Activated CD4-positive, alpha-beta memory T cell treated with anti-CD3 and anti-CD28 coated beads for 36 hours (primary cell): ENCODE measurements around the gene RPUSD1. TPM values are rescaled to one million over a fixed set of nuclear protein-coding genes. Genes with fewer than 3 reads are reported as not detected.
A peak's percentile ranks its signal among the peaks of the same experiment; 100 is the strongest.

Source experiments
- CTCF ChIA-PET: fragments of 350-600 bp; sonication (Branson Sonifier 250); formaldehyde crosslinking; loops from one replicate; lab custom pipeline; 2021; ENCODE audit warnings: antibody characterized with exemption, inconsistent platforms; lab: Charles Lee
- POLR2A ChIA-PET: fragments of 350-600 bp; sonication (Branson Sonifier 250); formaldehyde crosslinking; loops from one replicate; lab custom pipeline; 2021; ENCODE audit warnings: antibody characterized with exemption; lab: Charles Lee
- DNase-seq: peaks from one replicate; pipeline ENCODE4 v3.0.0-alpha.2; 2020
- H3K27ac Mint-ChIP-seq: one replicate; pipeline ENCODE4 v1.8.0; 2021; ENCODE audit warnings: mixed read lengths
- H3K27me3 Mint-ChIP-seq: one replicate; pipeline ENCODE4 v1.8.0; 2021; ENCODE audit warnings: mixed read lengths
- H3K36me3 Mint-ChIP-seq: one replicate; pipeline ENCODE4 v1.8.0; 2021; ENCODE audit warnings: mixed read lengths
- H3K4me1 Mint-ChIP-seq: one replicate; pipeline ENCODE4 v1.8.0; 2021; ENCODE audit warnings: low read depth, mixed read lengths
- H3K4me3 Mint-ChIP-seq: one replicate; pipeline ENCODE4 v1.8.0; 2021; ENCODE audit warnings: mild to moderate bottlenecking, mixed read lengths
- H3K9me3 Mint-ChIP-seq: one replicate; pipeline ENCODE4 v1.8.0; 2021; ENCODE audit warnings: mixed read lengths
- intact Hi-C: fragments of 100-400 bp; cut with micrococcal nuclease; formaldehyde crosslinking; loops from one replicate; pipeline ENCODE4 v1.15.1; 2023
- total RNA-seq, 2 experiments: library from RNA; stranded (reverse); gene quantifications; one replicate each; pipeline ENCODE4 v1.2.3, GENCODE V29; 2021

Gene RPUSD1
- total RNA-seq, 2 experiments from 2014 or later = 13.7 to 15.5 TPM

DNA sequence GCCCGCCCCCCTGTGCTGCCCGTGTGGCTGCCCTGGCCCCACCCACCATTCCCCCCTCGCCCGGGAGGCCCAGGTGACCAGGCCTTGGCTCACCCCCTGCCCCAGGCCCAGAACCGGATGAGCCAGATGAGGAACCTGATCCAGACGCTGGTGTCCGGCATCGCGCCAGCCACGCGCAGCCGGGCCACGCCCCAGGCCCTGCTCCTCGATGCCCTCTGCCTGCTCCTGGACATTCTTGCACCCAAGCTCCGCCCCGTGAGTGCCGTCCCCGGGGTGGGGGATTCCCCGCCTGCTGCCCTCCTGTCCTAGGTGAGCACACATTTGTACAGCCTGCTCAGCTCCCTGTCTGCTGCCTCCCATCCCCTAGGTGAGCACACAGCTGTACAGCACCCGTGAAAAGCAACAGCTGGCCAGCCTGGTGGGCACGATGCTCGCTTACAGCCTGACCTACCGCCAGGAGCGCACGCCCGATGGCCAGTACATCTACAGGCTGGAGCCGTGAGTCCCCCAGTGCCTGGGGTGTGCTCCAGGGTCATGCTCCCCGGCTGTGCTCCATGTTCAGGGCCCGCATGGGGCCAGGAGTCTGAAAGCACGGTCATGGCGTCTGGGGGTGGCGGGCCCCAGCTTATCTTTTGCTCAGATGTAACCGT lies 7.5 kb upstream of the RPUSD1 start:
- H3K27ac Mint-ChIP-seq = no peak overlapping the region
- POLR2A ChIA-PET = no interaction called here
- no peak overlapping the region for H3K4me3 Mint-ChIP-seq
- DNase-seq = no peak
- H3K9me3 Mint-ChIP-seq = no peaks in the 10 kb centered on the region
- peaks cover 2% of the 10 kb centered on the region for H3K27me3 Mint-ChIP-seq
- peaks cover 26% of the 10 kb centered on the region for H3K36me3 Mint-ChIP-seq
- intact Hi-C loops = no loop called here
- CTCF ChIA-PET = no interaction called here
- no peaks in the 10 kb centered on the region for H3K4me1 Mint-ChIP-seq

DNA sequence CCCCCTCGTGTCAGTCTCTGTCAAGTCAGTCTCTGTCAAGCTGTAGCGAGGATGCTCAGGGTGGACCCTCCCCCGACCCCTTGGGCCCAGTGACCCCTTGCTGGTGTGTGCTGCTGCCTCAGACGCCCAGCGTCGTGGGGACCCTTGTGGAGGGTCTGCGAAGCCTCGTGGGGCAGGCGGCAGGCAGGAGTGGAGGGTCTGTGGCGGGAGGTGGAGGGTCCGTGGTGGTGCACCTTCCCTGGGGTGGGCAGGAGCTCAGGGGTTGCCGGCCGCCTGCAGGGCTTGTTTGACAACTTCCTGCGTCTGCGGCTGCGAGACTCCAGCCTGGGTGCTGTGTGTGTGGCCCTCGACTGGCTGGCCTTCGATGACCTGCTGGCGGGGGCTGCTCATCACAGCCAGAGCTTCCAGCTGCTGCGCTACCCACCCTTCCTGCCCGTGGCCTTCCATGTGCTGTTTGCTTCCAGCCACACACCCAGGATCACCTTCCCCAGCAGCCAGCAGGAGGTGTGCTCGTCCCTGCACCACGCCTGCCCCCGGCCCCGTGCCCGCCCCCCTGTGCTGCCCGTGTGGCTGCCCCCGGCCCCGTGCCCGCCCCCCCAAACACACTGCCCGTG lies 6.8 kb upstream of the RPUSD1 start:
- H3K4me3 Mint-ChIP-seq = no peak overlapping the region
- H3K27me3 Mint-ChIP-seq = peaks cover 2% of the 10 kb centered on the region
- CTCF ChIA-PET = no interaction called here
- H3K4me1 Mint-ChIP-seq = peaks cover under 1% of the 10 kb centered on the region
- no peak for DNase-seq
- no peak overlapping the region for H3K27ac Mint-ChIP-seq
- POLR2A ChIA-PET = no interaction called here
- H3K9me3 Mint-ChIP-seq = no peaks in the 10 kb centered on the region
- peaks cover 27% of the 10 kb centered on the region for H3K36me3 Mint-ChIP-seq
- intact Hi-C loops = no loop called here

- Mint-ChIP-seq H3K4me1 (peaks cover 2% of the 10 kb centered on the region), H3K27ac (no peak overlapping the region), H3K9me3 (no peaks in the 10 kb centered on the region), H3K36me3 (peaks cover 29% of the 10 kb centered on the region), H3K27me3 (peaks cover 2% of the 10 kb centered on the region), H3K4me3 (no peak overlapping the region)
- ChIA-PET CTCF (no interaction called here), POLR2A (no interaction called here)
- no peak for DNase-seq
- intact Hi-C loops = no loop called here
Observed at GRCh38 chr16:794091-794822, 6.1 kb upstream of the RPUSD1 start.

- peaks cover 1% of the 10 kb centered on the region for H3K27me3 Mint-ChIP-seq
- ChIA-PET POLR2A (no interaction called here), CTCF (no interaction called here)
- H3K4me1 Mint-ChIP-seq = peaks cover 2% of the 10 kb centered on the region
- intact Hi-C loops = no loop called here
- H3K36me3 Mint-ChIP-seq = peaks cover 28% of the 10 kb centered on the region
- DNase-seq = no peak
- no peak overlapping the region for H3K27ac Mint-ChIP-seq
- H3K9me3 Mint-ChIP-seq = no peaks in the 10 kb centered on the region
- H3K4me3 Mint-ChIP-seq = no peak overlapping the region
Observed at GRCh38 chr16:793414-793813, 5.2 kb upstream of the RPUSD1 start.

DNA sequence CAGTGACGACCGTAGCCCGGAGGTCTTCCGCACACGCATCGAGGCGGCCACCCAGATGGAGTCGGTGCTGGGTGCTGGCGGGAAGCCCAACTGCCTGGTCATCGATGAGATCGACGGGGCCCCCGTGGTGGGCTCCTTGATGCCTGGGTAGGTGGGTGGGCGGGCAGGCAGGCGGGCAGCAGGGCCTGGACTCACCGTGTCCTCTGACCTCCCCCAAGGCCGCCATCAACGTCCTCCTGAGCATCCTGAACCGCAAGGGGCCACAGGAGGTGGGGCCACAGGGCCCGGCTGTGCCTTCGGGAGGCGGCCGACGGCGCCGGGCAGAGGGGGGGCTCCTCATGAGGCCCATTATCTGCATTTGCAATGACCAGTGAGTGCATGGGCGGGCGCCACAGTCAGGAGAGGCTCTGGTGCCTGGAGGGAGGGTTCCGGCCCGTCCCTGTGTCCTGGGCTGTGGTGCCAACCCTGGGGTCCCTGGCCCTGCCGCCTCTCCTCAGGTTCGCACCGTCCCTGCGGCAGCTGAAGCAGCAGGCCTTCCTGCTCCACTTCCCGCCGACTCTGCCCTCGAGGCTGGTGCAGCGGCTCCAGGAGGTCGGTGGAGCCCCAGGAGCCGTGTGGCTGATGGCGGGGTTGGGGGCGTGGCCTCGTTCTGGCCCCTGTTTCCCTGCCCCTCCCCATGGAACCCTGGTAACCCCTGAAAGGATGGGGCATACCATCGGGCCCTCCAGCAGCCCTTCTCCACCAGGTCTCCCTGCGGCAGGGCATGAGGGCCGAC lies 4.2 kb upstream of the RPUSD1 start:
- H3K9me3 Mint-ChIP-seq = no peaks in the 10 kb centered on the region
- H3K4me3 Mint-ChIP-seq = no peak overlapping the region
- POLR2A ChIA-PET = no interaction called here
- peaks cover 21% of the 10 kb centered on the region for H3K36me3 Mint-ChIP-seq
- intact Hi-C loops = no loop called here
- H3K27me3 Mint-ChIP-seq = no peaks in the 10 kb centered on the region
- H3K4me1 Mint-ChIP-seq = peaks cover 2% of the 10 kb centered on the region
- no peak overlapping the region for H3K27ac Mint-ChIP-seq
- no peak for DNase-seq
- CTCF ChIA-PET = no interaction called here

- Mint-ChIP-seq H3K4me1 (peaks cover 5% of the 10 kb centered on the region), H3K27me3 (no peaks in the 10 kb centered on the region), H3K4me3 (no peak overlapping the region), H3K27ac (no peak overlapping the region), H3K9me3 (no peaks in the 10 kb centered on the region), H3K36me3 (peaks cover 11% of the 10 kb centered on the region)
- CTCF ChIA-PET = no interaction called here
- no peak for DNase-seq
- POLR2A ChIA-PET = no interaction called here
- intact Hi-C loops = no loop called here
Observed at GRCh38 chr16:791131-791530, 3.0 kb upstream of the RPUSD1 start.

GRCh38 chr16:790086-790485 lies 1.9 kb upstream of the RPUSD1 start:
- Mint-ChIP-seq H3K36me3 (peaks cover 11% of the 10 kb centered on the region), H3K9me3 (no peaks in the 10 kb centered on the region), H3K4me1 (peaks cover 5% of the 10 kb centered on the region), H3K27me3 (no peaks in the 10 kb centered on the region), H3K27ac (no peak overlapping the region), H3K4me3 (peak overlapping the region; percentile 55)
- CTCF ChIA-PET = interaction anchor here (8.0 kb wide), 1 partner anchor 76 kb away, joined by 120 read pairs; the partner anchor contains the start of gene METRN
- no peak for DNase-seq
- POLR2A ChIA-PET = no interaction called here
- intact Hi-C loops = no loop called here

GRCh38 chr16:789191-789850 lies 1.1 kb upstream of the RPUSD1 start:
- peaks cover 5% of the 10 kb centered on the region for H3K4me1 Mint-ChIP-seq
- no peaks in the 10 kb centered on the region for H3K9me3 Mint-ChIP-seq
- ChIA-PET POLR2A (interaction anchor here (1.1 to 1.5 kb wide), 3 partner anchors 12 to 181 kb away, joined by 3 to 7 read pairs (median 5); partner anchors contain the start of gene GNG13), CTCF (interaction anchor here (1.0 to 8.0 kb wide), 3 partner anchors 53 to 75 kb away, joined by 3 to 120 read pairs (median 4); partner anchors contain the start of gene METRN)
- H3K27ac Mint-ChIP-seq = no peak overlapping the region
- H3K27me3 Mint-ChIP-seq = no peaks in the 10 kb centered on the region
- H3K4me3 Mint-ChIP-seq = peak overlapping the region; percentile 80
- H3K36me3 Mint-ChIP-seq = peaks cover 11% of the 10 kb centered on the region
- intact Hi-C loops = no loop called here
- no peak for DNase-seq

DNA sequence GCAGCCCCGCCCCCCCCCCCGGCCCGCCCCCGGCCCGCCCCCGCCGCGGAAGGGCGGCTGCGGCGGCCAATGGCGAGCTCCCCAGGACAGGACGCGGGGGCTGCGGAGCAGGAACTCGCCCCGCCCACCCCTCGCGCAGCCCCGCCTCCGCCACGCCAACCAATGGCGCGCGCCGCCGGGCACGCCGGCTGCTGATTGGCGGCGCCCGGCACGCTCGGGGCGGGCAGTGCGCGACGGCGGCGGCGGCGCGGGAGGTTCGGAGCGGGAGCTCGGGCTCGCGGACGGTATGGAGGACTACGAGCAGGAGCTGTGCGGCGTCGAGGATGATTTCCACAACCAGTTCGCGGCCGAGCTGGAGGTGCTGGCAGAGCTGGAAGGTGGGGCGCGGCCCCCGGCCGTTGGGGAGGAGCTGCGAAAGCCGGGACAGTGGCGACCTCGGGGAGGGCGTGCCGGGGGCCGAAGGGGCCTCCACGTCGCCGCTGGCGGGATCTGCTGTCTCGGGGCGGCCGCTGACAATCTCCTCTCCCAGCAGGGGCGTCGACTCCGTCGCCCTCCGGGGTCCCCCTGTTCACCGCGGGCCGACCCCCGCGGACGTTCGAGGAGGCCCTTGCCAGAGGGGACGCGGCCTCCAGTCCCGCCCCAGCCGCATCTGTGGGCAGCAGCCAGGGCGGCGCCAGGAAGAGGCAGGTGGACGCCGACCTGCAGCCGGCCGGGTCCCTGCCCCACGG lies 382 bp upstream of the RPUSD1 start, which contains the start of gene CHTF18:
TSS of gene CHTF18 (plus strand) at position 222 of the 728 bp plus-strand sequence. CDS start at position 287, 65 bp downstream.
- intact Hi-C loops = no loop called here
- peak within 1 kb of the TSS; percentile 87 for H3K4me3 Mint-ChIP-seq
- H3K36me3 Mint-ChIP-seq = peaks cover 11% of the 10 kb centered on the region
- no peaks in the 10 kb centered on the region for H3K9me3 Mint-ChIP-seq
- H3K27me3 Mint-ChIP-seq = no peaks in the 10 kb centered on the region
- peaks cover 5% of the 10 kb centered on the region for H3K4me1 Mint-ChIP-seq
- ChIA-PET CTCF (interaction anchor here (0.7 to 8.0 kb wide), 6 partner anchors 15 to 74 kb away, joined by 3 to 120 read pairs (median 4); partner anchors contain the start of genes ANTKMT and METRN), POLR2A (interaction anchor here (0.5 to 1.5 kb wide), 7 partner anchors 12 to 1804 kb away, joined by 3 to 7 read pairs (median 5); partner anchors contain the start of genes ANTKMT and GNG13)
- peak within 1 kb of the TSS; percentile 60 for H3K27ac Mint-ChIP-seq
- peak; percentile 97 for DNase-seq

- Mint-ChIP-seq H3K27ac (peak overlapping the region; percentile 60), H3K4me3 (peak overlapping the region; percentile 87), H3K9me3 (no peaks in the 10 kb centered on the region), H3K36me3 (peaks cover 11% of the 10 kb centered on the region), H3K27me3 (no peaks in the 10 kb centered on the region), H3K4me1 (peaks cover 5% of the 10 kb centered on the region)
- CTCF ChIA-PET = interaction anchor here (1.1 to 8.0 kb wide), 4 partner anchors 17 to 270 kb away, joined by 4 to 120 read pairs (median 10); partner anchors contain the start of genes ANTKMT and METRN
- DNase-seq = no peak
- POLR2A ChIA-PET = no interaction called here
- intact Hi-C loops = no loop called here
Observed at GRCh38 chr16:787321-787966, 737 bp downstream of the RPUSD1 start.
